ENCODE measurements around the gene ABHD14A. TPM values are rescaled to one million over a fixed set of nuclear protein-coding genes. Genes with fewer than 3 reads are reported as not detected.

ABHD14A gene
- total and polyA plus RNA-seq, 2 of the 13 experiments (the other 11 are each of a cell fraction or from before 2014, with no cell fraction given): 29.5 to 46.9 TPM

DNA sequence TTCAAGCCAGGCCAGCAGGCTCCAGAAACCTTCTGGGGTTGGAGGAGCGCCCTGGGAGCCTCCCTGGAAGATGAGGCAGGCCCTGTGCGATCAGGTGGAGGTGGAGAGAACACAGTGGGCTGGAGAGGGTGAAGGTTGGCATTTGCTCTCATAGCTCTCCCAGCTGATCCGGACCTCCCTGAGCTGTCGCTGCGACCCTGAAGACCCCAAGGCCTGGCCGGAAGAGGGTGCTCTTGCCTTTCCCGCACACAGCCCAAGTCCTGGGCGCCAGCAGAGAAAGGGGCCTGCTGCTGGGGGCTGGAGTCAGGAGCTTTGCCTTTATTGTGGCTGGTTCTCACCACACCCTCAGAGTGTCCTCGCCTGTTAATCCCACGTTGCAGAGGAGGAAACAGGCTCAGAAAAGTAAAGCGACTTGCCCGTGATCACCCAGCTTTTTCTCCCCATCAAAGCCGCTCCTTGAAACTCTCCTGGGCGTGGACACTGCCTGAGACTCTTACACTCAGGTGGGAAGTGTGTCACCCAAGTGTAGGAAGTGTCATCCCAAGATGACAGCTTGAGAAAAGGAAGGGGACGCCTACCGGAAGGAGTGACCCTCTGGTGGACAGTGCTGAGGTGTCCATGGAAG is 29.4 kb downstream of the ABHD14A start (continued):
- TF ChIP-seq ZNF577 (CRISPR knock-in tag; IDR thresholded peaks at IDR 0.05; ENCODE audit: borderline replicate concordance, low read depth) (no peak), GTF2F1 (IDR thresholded peaks at IDR 0.05; ENCODE audit: low read length) (no peak), ASH2L (IDR thresholded peaks at IDR 0.05; ENCODE audit: insufficient read length, low read depth, low read length) (no peak), ZNF138 (CRISPR knock-in tag; IDR thresholded peaks at IDR 0.05; ENCODE audit: low read depth) (no peak), DPF2 (CRISPR knock-in tag; IDR thresholded peaks at IDR 0.05; ENCODE audit: borderline replicate concordance, low read depth) (no peak), KDM5A (IDR thresholded peaks at IDR 0.05; ENCODE audit: borderline replicate concordance, low read length) (no peak), ZNF24 (IDR thresholded peaks at IDR 0.05) (no peak), SMC3 (IDR thresholded peaks at IDR 0.05; ENCODE audit: low read length) (peak; percentile 65), ATF7-NPFF (CRISPR knock-in tag; IDR thresholded peaks at IDR 0.05; ENCODE audit: low read depth) (no peak), ZNF619 (CRISPR knock-in tag; IDR thresholded peaks at IDR 0.05) (0 out of 2 replicates have a peak, but pooled peaks have one; percentile 28), HCFC1 (IDR thresholded peaks at IDR 0.05; ENCODE audit: low read depth, low read length) (no peak), ZBTB7B (CRISPR knock-in tag; IDR thresholded peaks at IDR 0.05) (peak; percentile 68; the same call in 1 of the 2 replicates), ZNF510 (CRISPR knock-in tag; IDR thresholded peaks at IDR 0.05; ENCODE audit: low read depth) (no peak), ELF1 (CRISPR knock-in tag; IDR thresholded peaks at IDR 0.05) (no peak), ZNF768 (CRISPR knock-in tag; IDR thresholded peaks at IDR 0.05) (peak; percentile 33; the same call in 1 of the 2 replicates), POGZ (CRISPR knock-in tag; IDR thresholded peaks at IDR 0.05) (no peak), RELA (CRISPR knock-in tag; IDR thresholded peaks at IDR 0.05) (no peak), KMT2B (CRISPR knock-in tag; IDR thresholded peaks at IDR 0.05) (no peak), SALL1 (CRISPR knock-in tag; IDR thresholded peaks at IDR 0.05) (no peak), ZNF333 (CRISPR knock-in tag; IDR thresholded peaks at IDR 0.05; ENCODE audit: borderline replicate concordance) (no peak), RNF2 (conservative IDR thresholded peaks at IDR 0.05; ENCODE audit: low read depth) (no peak), HDAC2 (CRISPR knock-in tag; IDR thresholded peaks at IDR 0.05) (0 out of 2 replicates have a peak, but pooled peaks have one; percentile 22)
- TF ChIP-seq, protein P1, sequence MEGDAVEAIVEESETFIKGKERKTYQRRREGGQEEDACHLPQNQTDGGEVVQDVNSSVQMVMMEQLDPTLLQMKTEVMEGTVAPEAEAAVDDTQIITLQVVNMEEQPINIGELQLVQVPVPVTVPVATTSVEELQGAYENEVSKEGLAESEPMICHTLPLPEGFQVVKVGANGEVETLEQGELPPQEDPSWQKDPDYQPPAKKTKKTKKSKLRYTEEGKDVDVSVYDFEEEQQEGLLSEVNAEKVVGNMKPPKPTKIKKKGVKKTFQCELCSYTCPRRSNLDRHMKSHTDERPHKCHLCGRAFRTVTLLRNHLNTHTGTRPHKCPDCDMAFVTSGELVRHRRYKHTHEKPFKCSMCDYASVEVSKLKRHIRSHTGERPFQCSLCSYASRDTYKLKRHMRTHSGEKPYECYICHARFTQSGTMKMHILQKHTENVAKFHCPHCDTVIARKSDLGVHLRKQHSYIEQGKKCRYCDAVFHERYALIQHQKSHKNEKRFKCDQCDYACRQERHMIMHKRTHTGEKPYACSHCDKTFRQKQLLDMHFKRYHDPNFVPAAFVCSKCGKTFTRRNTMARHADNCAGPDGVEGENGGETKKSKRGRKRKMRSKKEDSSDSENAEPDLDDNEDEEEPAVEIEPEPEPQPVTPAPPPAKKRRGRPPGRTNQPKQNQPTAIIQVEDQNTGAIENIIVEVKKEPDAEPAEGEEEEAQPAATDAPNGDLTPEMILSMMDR (CRISPR knock-in tag; IDR thresholded peaks at IDR 0.05): peak; percentile 94
- TF ChIP-seq, protein P2, sequence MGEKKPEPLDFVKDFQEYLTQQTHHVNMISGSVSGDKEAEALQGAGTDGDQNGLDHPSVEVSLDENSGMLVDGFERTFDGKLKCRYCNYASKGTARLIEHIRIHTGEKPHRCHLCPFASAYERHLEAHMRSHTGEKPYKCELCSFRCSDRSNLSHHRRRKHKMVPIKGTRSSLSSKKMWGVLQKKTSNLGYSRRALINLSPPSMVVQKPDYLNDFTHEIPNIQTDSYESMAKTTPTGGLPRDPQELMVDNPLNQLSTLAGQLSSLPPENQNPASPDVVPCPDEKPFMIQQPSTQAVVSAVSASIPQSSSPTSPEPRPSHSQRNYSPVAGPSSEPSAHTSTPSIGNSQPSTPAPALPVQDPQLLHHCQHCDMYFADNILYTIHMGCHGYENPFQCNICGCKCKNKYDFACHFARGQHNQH (CRISPR knock-in tag; IDR thresholded peaks at IDR 0.05): 0 out of 2 replicates have a peak, but pooled peaks have one; percentile 35
- TF ChIP-seq, protein P3, sequence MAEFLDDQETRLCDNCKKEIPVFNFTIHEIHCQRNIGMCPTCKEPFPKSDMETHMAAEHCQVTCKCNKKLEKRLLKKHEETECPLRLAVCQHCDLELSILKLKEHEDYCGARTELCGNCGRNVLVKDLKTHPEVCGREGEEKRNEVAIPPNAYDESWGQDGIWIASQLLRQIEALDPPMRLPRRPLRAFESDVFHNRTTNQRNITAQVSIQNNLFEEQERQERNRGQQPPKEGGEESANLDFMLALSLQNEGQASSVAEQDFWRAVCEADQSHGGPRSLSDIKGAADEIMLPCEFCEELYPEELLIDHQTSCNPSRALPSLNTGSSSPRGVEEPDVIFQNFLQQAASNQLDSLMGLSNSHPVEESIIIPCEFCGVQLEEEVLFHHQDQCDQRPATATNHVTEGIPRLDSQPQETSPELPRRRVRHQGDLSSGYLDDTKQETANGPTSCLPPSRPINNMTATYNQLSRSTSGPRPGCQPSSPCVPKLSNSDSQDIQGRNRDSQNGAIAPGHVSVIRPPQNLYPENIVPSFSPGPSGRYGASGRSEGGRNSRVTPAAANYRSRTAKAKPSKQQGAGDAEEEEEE (CRISPR knock-in tag; IDR thresholded peaks at IDR 0.05; ENCODE audit: borderline replicate concordance): no peak
- TF ChIP-seq, protein P4, sequence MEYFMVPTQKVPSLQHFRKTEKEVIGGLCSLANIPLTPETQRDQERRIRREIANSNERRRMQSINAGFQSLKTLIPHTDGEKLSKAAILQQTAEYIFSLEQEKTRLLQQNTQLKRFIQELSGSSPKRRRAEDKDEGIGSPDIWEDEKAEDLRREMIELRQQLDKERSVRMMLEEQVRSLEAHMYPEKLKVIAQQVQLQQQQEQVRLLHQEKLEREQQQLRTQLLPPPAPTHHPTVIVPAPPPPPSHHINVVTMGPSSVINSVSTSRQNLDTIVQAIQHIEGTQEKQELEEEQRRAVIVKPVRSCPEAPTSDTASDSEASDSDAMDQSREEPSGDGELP (IDR thresholded peaks at IDR 0.05; ENCODE audit: borderline replicate concordance, low read depth): peak; percentile 61; the same call in 1 of the 2 replicates

All from HepG2 (cell line).